Left colon (tissue), 2 donors: ENCODE measurements around the gene CCDC81. TPM values are rescaled to one million over a fixed set of nuclear protein-coding genes. Genes with fewer than 3 reads are reported as not detected.

Source experiments
- ATAC-seq: fragments of 200-7000 bp; cut with Tn5 transposase; one replicate; pipeline ENCODE4 v1.9.1; 2020; ENCODE audit warnings: mild to moderate bottlenecking, moderate library complexity
- DNase-seq, 2 donors: peaks; one replicate each; pipeline ENCODE4 v3.0.0-alpha.2; 2020
- intact Hi-C, 2 donors: fragments of 100-400 bp; cut with DNase I in 1 of 2; cut with micrococcal nuclease in 1 of 2; formaldehyde crosslinking; loops; one replicate each; pipeline versions ENCODE4 v1.11.2 to v1.14.0; 2022; cut with DNase I, micrococcal nuclease
- total RNA-seq, 2 donors: library from RNA; stranded (reverse); fragmentation: NEBNext Ultra II Directional; extraction: Animal tissue kit (Norgen Biotek cat#: 25700); gene quantifications; one replicate each; pipeline ENCODE4 v1.2.1, GENCODE V29; 2021
- donor health status: DM: no; HTN: no; CAD: no.
- donor health status: DM: yes; HTN: yes; CAD: no.

CCDC81 gene
- total RNA-seq, 2 donors from 2014 or later = 0.25 to 0.37 TPM

DNA sequence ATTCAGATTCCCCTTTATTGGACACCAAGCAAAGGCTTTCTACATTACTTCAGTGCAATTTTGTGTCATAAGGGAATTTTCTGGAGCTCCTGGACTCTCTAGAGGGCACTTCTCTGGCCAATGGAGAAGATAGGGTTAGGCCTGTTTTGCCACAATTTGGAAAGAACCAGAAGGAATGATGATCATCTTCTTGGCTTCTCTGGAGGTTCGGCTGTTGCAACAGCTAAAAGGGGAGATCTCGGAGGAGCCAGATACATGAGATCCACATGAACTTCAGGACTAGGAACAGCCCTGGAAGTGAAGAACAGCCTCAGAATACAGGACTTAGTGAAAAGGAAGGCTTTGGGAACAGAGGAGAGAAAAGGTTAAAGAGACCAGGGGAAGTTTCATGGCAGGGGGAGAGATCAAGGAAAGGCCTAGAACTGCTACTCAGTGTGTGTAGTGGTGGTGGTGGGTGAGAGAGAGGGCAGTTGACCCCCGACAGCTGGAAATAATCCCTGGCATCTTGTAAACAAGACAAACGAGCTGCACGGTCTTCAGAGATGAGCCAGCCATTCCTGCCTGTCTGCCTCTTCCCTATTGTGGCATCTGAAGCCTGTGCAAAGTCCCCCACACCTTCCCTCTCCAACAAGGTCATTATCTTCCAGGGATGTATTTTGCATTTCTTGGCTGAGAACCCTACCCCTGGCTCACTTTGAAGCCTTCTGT is 83.8 kb downstream of the CCDC81 start:
- DNase-seq = no peak
- no peak for ATAC-seq
- intact Hi-C loops = loop anchor here (5.0 to 10.0 kb wide), 2 partner anchors 149 to 356 kb away; no protein-coding TSS in a partner anchor

DNA sequence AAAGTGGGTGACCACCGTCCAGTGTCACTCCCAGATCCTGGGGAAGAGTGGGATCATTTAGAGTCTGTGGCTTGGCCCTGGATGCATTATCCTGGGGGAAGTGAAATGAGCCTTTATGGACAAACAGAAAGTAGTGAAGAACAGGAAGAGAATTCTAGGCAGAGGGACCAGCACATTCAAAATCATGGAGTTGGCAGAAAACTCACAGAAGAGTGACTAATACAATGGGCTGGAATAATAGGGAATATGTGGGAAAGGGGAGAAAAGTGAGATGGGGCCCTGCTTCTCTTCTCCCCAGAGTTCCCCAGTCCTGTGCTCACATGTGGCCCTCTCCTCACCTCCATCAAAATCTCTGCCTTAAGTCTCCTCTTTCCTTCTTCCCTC is 84.3 kb downstream of the CCDC81 start:
- intact Hi-C loops = loop anchor here (5.0 to 10.0 kb wide), 2 partner anchors 148 to 356 kb away; no protein-coding TSS in a partner anchor

DNA sequence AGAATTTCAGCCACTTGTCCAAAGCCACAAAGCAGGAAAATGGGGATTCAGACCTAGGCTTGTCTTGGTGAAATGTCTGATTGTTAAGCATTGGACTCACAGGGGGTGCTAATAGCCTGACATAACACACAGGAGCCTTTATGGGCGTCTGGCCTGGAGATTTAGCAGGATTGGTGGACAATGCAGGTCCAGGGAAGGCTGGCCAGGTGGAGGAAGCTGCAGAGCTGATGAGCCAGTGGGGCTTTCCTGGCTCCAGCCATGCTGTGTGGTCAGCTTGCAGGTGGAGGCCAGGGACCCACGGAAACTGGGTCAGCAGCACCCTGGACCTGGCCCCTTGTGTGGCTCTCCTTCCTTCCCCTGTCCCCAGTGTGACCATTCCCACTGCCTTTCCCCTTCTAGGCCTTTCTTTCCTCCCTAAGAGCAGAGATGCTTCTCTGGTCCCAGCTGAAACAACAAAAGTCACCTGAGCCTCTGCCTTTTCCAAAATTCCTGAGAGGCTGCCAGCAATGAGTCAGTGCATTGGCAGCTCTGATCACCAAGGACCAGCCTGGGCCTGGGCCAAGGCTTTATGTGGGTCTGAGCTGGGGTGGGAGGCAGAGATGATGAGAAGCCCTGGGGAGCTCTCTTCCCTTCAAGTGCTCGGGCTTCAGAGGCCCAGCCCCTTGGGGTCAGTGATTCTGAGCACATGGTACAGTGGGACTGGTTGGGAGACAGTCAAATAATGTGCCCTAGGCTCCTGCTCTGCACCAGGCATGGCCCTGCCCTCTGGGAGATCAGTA is 85.2 kb downstream of the CCDC81 start:
- ATAC-seq = no peak
- DNase-seq = no peak

More for the DNA sequence above, 84.3 kb downstream of the CCDC81 start:
- no peak for ATAC-seq
- no peak for DNase-seq

DNA sequence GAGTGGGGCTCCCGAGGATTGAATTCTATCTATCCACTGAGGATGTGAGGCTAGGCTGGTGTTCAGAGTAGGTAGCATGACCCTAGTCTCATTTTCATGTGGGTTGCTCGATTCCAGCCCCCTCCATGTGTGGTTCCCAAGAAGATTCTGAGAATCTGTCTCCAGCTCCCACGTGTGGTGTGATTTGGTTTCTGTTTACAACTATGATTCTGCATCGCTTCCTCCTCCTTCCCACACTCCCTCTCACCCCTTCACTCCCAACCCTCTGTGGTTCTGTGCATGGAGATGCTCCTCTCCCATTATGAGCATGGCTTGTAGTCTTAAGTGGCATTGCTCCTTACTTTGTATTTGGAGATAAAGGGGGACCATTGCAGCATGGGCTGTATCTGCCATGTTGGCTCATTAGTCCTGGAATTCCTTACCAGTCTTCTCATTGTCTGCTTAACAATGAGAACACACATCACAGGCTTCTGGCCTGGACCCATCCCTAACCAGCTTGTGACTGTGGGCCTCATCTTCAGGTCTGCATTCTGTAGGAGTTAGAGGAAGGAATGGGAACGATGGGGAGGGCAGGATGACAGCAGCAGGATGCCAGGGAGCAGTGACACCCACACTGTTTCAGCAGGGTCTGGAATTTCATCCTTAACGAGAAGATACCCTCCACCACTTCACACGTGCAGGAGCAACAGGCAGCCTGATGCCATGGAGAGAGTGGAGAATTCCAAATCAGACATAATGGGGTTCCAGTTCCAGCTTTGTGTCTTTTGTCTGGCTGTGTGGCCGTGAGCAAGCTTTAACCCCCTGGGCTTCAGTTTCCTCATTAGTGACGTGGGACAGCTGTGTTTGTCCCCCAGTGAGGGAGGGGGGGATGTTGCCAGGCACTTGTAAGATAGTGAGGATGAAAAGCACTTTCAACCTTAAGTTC is 86.0 kb downstream of the CCDC81 start:
- no peak for DNase-seq
- intact Hi-C loops = no loop called here
- ATAC-seq = no peak

More for the DNA sequence above, 85.2 kb downstream of the CCDC81 start:
- intact Hi-C loops = loop anchor here (5.0 to 10.0 kb wide), 2 partner anchors 147 to 355 kb away; no protein-coding TSS in a partner anchor

DNA sequence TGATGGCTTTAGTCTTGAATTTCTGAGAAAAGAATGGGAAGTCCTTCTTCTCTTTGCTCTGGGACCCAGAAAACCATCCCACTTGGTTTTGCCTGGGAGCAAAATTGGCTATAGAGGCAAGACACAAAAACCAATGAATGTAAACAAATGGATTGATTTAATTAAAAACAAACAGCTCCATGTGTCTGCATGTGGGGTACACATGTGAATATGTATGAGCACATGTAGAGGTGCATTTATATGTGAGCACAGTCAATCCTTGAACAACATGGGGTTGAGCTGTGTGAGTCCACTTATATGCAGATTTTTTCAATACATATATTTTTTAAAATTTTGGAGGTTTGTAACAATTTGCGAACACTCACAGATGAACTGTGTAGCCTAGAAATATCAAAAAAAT is 87.2 kb downstream of the CCDC81 start:
- no peak for DNase-seq
- intact Hi-C loops = no loop called here

DNA sequence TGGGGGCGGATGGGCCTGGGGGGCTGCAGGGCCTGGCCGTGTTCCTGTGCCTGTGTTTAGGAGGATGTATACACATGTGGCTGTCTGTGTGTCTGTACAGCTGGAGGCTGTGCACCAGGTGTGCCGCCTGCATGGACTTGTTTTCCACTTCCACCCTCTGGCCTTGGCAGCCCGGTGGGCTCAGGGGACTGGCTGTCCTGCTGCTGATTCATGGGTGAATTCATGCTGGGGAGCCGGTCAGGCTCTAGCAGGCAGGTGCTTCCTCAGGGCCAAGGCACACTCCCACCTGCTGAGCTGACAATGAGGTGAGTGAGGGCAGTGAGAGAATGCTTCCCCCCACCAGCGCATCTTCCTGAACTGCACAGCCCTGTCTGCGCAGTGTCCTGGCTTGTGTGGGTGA is 88.4 kb downstream of the CCDC81 start:
- intact Hi-C loops = no loop called here
- ATAC-seq = no peak
- DNase-seq = no peak

More for the DNA sequence above, 87.2 kb downstream of the CCDC81 start:
- no peak for ATAC-seq

DNA sequence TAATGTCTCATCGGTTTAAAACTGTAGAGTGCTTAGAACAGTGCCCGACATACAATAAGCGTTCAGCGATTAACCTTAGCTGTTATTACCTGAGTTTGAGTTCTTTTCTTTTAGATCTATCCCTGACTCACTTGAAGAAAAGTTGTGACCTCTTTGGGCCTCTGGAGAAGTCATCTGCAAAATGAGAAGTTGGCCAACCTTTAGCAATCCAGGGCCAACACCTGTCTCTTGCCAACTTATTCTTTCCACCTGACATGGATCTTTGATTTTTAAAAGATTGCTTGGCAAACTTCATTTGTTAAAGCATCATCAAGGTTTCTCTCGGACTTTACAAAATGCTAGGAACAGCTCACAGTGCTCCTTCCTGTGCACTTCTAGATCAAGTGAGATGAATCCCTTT is 89.3 kb downstream of the CCDC81 start:
- no peak for ATAC-seq
- no peak for DNase-seq
- intact Hi-C loops = no loop called here

DNA sequence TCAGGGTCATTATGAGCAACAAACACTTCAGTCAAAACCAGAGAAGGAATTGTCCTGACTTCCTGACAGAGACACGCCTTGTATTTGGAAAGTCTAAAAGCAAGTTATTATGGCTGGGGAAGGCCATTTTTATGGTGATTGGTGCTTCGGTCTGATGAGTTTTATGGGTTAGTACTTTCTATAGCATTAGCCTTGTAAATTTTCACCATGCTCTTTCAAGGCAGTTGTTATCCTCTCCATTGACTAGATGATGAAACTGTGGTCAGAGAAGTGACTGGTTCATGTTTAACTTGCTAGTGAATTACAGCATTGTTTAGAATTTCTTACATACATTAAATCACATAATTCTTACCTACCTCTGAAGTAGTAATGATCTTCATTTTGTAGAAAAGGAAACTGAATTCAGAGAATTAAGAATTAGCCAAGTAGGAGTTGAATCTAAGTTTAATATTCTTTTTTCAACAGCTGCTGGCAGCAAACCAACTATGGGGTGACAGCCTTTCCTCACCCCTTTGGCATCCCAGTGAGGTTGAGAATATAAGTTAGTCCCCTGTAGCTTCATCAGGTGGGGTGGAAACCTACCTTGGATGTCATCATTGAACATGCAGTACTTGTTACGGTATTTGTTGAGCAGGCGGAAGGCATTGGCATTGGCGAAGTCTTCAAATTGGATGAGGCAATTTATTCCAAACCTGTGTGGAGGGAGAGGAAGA is 90.0 kb downstream of the CCDC81 start:
- DNase-seq (no peak), ATAC-seq (peak; percentile 24)
- intact Hi-C loops = no loop called here

DNA sequence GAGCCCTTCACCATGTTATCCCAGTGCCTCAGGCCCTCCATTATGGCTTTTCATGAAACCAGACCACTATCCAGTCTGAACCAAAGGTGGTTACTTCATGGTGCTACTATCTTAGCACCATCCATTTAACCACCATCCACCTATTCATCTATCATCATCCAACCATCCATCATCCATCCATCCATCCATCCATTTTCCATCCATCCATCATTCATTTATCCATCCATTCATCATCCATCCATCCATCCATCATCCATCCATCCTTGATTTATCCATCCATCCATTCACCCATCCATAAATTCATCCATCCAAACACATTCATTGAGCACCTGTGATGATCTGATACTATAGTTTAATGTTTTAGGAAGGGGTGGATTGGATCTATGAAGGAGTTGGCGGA is 93.5 kb downstream of the CCDC81 start:
- no peak for ATAC-seq
- DNase-seq = no peak
- intact Hi-C loops = no loop called here

DNA sequence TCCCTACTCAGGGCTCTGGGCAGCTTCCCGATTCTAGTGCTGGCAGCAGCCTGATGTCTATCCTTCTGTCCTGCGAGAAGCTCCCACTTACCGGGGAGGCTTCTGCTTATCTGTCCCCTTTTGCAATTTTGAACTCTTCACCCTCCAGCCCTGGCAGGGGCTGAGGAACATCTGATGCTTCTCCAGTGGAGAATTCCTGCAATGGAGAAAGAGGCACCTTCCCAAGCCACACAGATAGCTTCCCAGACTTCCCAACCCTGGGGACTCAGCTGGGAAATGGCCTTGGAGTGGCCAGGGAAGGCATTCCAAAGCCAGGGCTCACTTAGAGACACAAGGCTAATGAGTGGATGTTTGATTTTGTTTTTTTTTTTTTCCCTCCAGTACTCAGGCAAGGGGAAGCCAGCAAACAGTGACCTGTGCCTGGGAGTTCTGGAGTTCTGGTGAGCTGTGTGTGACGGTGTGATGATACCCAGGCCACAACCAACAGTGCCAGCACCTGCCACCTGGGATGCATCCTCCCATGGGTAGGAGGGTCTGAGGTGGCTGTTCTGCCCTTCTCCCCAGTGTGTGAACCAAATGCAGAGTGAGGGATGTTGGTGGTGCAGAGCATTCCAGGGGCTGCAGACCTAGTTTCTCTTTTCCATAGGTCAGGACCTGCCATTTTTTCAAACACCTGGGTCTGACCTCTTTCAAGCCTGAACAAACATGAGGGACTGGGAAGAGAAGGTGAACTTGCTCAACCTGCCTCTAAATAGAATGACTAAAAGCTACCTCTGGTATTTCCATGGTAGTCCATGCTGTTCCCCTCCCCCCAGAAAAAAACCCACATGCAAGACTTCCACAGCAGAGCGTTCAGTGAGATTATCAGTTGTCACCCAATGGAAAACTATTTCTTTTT is 95.1 kb downstream of the CCDC81 start:
- intact Hi-C loops = no loop called here
- DNase-seq (no peak), ATAC-seq (no peak)

Other genes with a start within 250 kb of the CCDC81 start
- 10 to 100 TPM; 18.0 to 19.0 TPM for gene EED, start 130.1 kb upstream of the CCDC81 start, total RNA-seq
- 10 to 100 TPM; 13.7 to 18.5 TPM for gene HIKESHI, start 72.6 kb upstream of the CCDC81 start, total RNA-seq